HepG2 (cell line): Measurements from ENCODE around the gene DLEC1. TPM values are rescaled to one million over a fixed set of nuclear protein-coding genes. Genes with fewer than 3 reads are reported as not detected.

Experiments used
- ATF2 ChIP-seq: sonication (generic); formaldehyde crosslinking; IDR thresholded peaks from 2 replicates; pipeline ENCODE4 v1.4.0; 2020; ENCODE audit warnings: missing genetic modification reagents
- CEBPB ChIP-seq: IDR thresholded peaks from 2 replicates; pipeline ENCODE4 v1.6.1; 2011; ENCODE audit warnings: low read depth, low read length, improper control_type of control experiment, borderline replicate concordance
- CREM ChIP-seq, 2 experiments: sonication (generic) in 1 of 2; formaldehyde crosslinking in 1 of 2; IDR thresholded peaks; 2 replicates each; pipeline versions ENCODE4 v1.4.0 to v1.6.1; 2016 to 2020; ENCODE audit warnings: antibody characterized with exemption in 1 of 2, mild to moderate bottlenecking in 1 of 2, missing genetic modification reagents in 1 of 2
- ISL2 ChIP-seq: sonication (generic); formaldehyde crosslinking; IDR thresholded peaks from 2 replicates; pipeline ENCODE4 v1.5.0; 2020; ENCODE audit warnings: missing genetic modification reagents
- KIAA2018 ChIP-seq: sonication (generic); formaldehyde crosslinking; IDR thresholded peaks from 2 replicates; pipeline ENCODE4 v1.5.0; 2020; ENCODE audit warnings: mild to moderate bottlenecking, missing genetic modification reagents, borderline replicate concordance
- KLF15 ChIP-seq: sonication (generic); formaldehyde crosslinking; IDR thresholded peaks from 2 replicates; pipeline ENCODE4 v1.8.1; 2023; ENCODE audit warnings: borderline replicate concordance, mild to moderate bottlenecking, inconsistent platforms, missing genetic modification reagents, mixed read lengths
- POLR2A ChIP-seq, 2 experiments: IDR thresholded peaks; 2 replicates each; pipeline ENCODE4 v1.6.1; 2011; ENCODE audit warnings: low read depth in 2 of 2, low read length in 2 of 2, mild to moderate bottlenecking in 1 of 2, moderate library complexity in 1 of 2; ENCODE audit not compliant: insufficient read depth in 1 of 2
- TBX2 ChIP-seq: sonication (generic); formaldehyde crosslinking; IDR thresholded peaks from 2 replicates; pipeline ENCODE4 v1.5.0; 2020; ENCODE audit warnings: missing genetic modification reagents, mild to moderate bottlenecking, borderline replicate concordance
- YY1 ChIP-seq: IDR thresholded peaks from 2 replicates; pipeline ENCODE4 v1.6.1; 2011; ENCODE audit warnings: low read length, low read depth, moderate library complexity, mild to moderate bottlenecking; ENCODE audit not compliant: insufficient read depth, insufficient replicate concordance
- ZBTB37 ChIP-seq: sonication (generic); formaldehyde crosslinking; IDR thresholded peaks from 2 replicates; pipeline ENCODE4 v1.4.0; 2020; ENCODE audit warnings: mild to moderate bottlenecking, missing genetic modification reagents
- ZFP41 ChIP-seq: sonication (generic); formaldehyde crosslinking; IDR thresholded peaks from 2 replicates; pipeline ENCODE4 v1.4.0; 2020; ENCODE audit warnings: mild to moderate bottlenecking, missing genetic modification reagents, borderline replicate concordance
- ZNF138 ChIP-seq: sonication (generic); formaldehyde crosslinking; IDR thresholded peaks from 2 replicates; pipeline ENCODE4 v1.5.0; 2020; ENCODE audit warnings: mild to moderate bottlenecking, low read depth, missing genetic modification reagents
- ZNF225 ChIP-seq: sonication (generic); formaldehyde crosslinking; IDR thresholded peaks from 2 replicates; pipeline ENCODE4 v1.4.0; 2020; ENCODE audit warnings: mild to moderate bottlenecking, missing genetic modification reagents
- ZNF253 ChIP-seq: sonication (generic); formaldehyde crosslinking; IDR thresholded peaks from 2 replicates; pipeline ENCODE4 v1.8.0; 2022; ENCODE audit warnings: mild to moderate bottlenecking, missing genetic modification reagents, borderline replicate concordance
- ZNF468 ChIP-seq: sonication (generic); formaldehyde crosslinking; IDR thresholded peaks from 2 replicates; pipeline ENCODE4 v1.8.0; 2022; ENCODE audit warnings: mild to moderate bottlenecking, moderate library complexity, missing genetic modification reagents
- ZNF572 ChIP-seq: sonication (generic); formaldehyde crosslinking; IDR thresholded peaks from 2 replicates; pipeline ENCODE4 v1.5.1; 2020; ENCODE audit warnings: mild to moderate bottlenecking, missing genetic modification reagents
- polyA plus RNA-seq, 8 experiments: library from polyadenylated mRNA; depleted of rRNA in 3 of 8; stranded (reverse) in 7 of 8; unstranded in 1 of 8; fragments of >200 nt; fragmentation: Illumina TruSeq in 4 of 8; extraction: Trizol in 4 of 8; gene quantifications; 2 replicates each; pipeline versions ENCODE4 v1.2.1 to v1.2.3, GENCODE V29; 2011 to 2016; ENCODE audit warnings: low read depth in 4 of 8, missing spikeins in 1 of 8, mixed read lengths in 1 of 8; ENCODE audit not compliant: insufficient read depth in 1 of 8
- total RNA-seq, 5 experiments: library from RNA; depleted of rRNA; stranded (reverse); fragments of >200 nt; fragmentation: Illumina TruSeq; extraction: Trizol; gene quantifications; 2 replicates each; pipeline ENCODE4 v1.2.3, GENCODE V29; 2016; ENCODE audit warnings: low read depth in 1 of 5

DLEC1 gene
- total and polyA plus RNA-seq, 2 of the 13 experiments (the other 11 are each of a cell fraction or from before 2014, with no cell fraction given): 0.09 TPM; not detected in 1

DNA sequence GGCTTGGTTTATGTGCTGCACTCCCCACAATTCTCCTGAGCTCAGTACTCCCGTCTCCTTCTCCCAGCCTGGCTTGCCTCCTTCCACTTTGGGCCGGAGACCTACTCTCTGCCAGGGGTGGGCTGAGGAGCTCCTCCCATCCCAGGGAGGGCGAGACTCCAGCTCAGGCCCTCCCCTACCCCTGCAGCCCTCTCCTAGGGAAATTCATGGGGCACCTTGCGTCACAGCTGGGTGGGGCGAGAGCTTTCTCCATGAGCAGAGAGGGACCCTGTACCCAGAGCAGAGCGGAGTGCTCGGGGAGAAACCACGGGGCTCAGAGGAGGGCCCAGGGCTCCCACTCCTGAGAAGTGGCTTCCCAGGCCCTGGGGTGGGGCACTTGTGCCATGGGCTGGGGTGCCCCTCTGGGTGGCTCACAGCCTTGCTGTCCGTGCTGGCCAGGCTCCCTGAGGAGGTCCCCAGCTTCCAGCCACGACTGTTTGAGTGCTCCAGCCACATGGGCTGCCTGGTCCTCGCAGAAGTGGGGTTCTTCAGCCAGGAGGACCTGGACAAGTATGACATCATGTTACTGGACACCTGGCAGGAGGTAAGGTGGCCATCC, 35.1 kb upstream of the DLEC1 start (continued):
- peak; percentile 13; the same call in 1 of the 2 replicates for TF ChIP-seq ZNF572 (CRISPR knock-in tag)
- TF ChIP-seq CREM (IDR thresholded peaks at IDR 0.05): 0 out of 2 replicates have a peak, but pooled peaks have one; percentile 0
- TF ChIP-seq CREM (CRISPR knock-in tag; IDR thresholded peaks at IDR 0.05): no peak
- no peak for TF ChIP-seq KIAA2018 (CRISPR knock-in tag)
- no peak for TF ChIP-seq ISL2
- no peak for TF ChIP-seq KLF15
- 0 out of 2 replicates have a peak, but pooled peaks have one; percentile 42 for TF ChIP-seq ZBTB37
- no peak for TF ChIP-seq ZFP41
- 0 out of 2 replicates have a peak, but pooled peaks have one; percentile 12 for TF ChIP-seq ZNF253 (CRISPR knock-in tag)
- 0 out of 4 replicates have a peak, but pooled peaks of 1 of the 2 experiments have one; percentile 15 for TF ChIP-seq POLR2A (IDR thresholded peaks at IDR 0.05; ENCODE audit: insufficient read depth in 1 of 2, low read depth in 2 of 2, low read length in 2 of 2)
- no peak for TF ChIP-seq ATF2 (CRISPR knock-in tag)
- no peak for TF ChIP-seq ZNF138 (CRISPR knock-in tag)
- peak; percentile 85; the same call in 1 of the 2 replicates for TF ChIP-seq ZNF225 (CRISPR knock-in tag)
- TF ChIP-seq ZNF468: 0 out of 2 replicates have a peak, but pooled peaks have one; percentile 44
- peak; percentile 74; the same call in 1 of the 2 replicates for TF ChIP-seq CEBPB
- TF ChIP-seq YY1: no peak
- no peak; the same call in 1 of the 2 replicates for TF ChIP-seq TBX2 (CRISPR knock-in tag)
